Right ventricle myocardium inferior (tissue), 1 donor: Measurements from ENCODE around the gene PACSIN3. TPM values are rescaled to one million over a fixed set of nuclear protein-coding genes. Genes with fewer than 3 reads are reported as not detected.

ENCODE experiments used
- ATAC-seq: fragments of 200-7000 bp; cut with Tn5 transposase; one replicate; pipeline ENCODE4 v1.9.1; 2020; ENCODE audit warnings: mild to moderate bottlenecking, moderate library complexity
- DNase-seq: peaks from one replicate; pipeline ENCODE4 v3.0.0; 2021; ENCODE audit errors: missing footprints
- intact Hi-C: fragments of 100-400 bp; cut with DNase I; formaldehyde crosslinking; loops from one replicate; pipeline ENCODE4 v1.11.0; 2022
- total RNA-seq: library from RNA; stranded (reverse); fragmentation: NEBNext Ultra II Directional; extraction: Animal tissue kit (Norgen Biotek cat#: 25700); gene quantifications from one replicate; pipeline ENCODE4 v1.2.1, GENCODE V29; 2021
- donor health status: DM: no; HTN: yes; CAD: no; lungs with severe emphysema.

The PACSIN3 gene
- total RNA-seq, 1 donor from 2014 or later = 177 TPM

- peak; percentile 65 for ATAC-seq
- intact Hi-C loops = no loop called here
- no peak for DNase-seq
These were observed 24.9 kb downstream of the PACSIN3 start for GRCh38 chr11:47161134-47161854.

- DNase-seq = no peak
- no peak for ATAC-seq
- intact Hi-C loops = no loop called here
These were observed 25.5 kb downstream of the PACSIN3 start for GRCh38 chr11:47160753-47161133.

- DNase-seq (no peak), ATAC-seq (no peak)
- intact Hi-C loops = no loop called here
These were observed 28.0 kb downstream of the PACSIN3 start for GRCh38 chr11:47158242-47158641.

GRCh38 chr11:47157805-47158204, 28.4 kb downstream of the PACSIN3 start:
- intact Hi-C loops = no loop called here
- ATAC-seq (no peak), DNase-seq (no peak)

- no peak for ATAC-seq
- intact Hi-C loops = no loop called here
- DNase-seq = no peak
These were observed 29.3 kb downstream of the PACSIN3 start for GRCh38 chr11:47156951-47157350.

GRCh38 chr11:47156333-47156732, 29.9 kb downstream of the PACSIN3 start:
- DNase-seq = no peak
- intact Hi-C loops = no loop called here
- ATAC-seq = no peak

- ATAC-seq (no peak), DNase-seq (no peak)
- intact Hi-C loops = no loop called here
These were observed 30.4 kb downstream of the PACSIN3 start for GRCh38 chr11:47155879-47156278.

- intact Hi-C loops = no loop called here
- ATAC-seq = no peak
These were observed 31.3 kb downstream of the PACSIN3 start for GRCh38 chr11:47154616-47155570.

GRCh38 chr11:47152953-47153950, 33.0 kb downstream of the PACSIN3 start:
- intact Hi-C loops = loop anchor here (1.0 kb wide), 1 partner anchor 264 kb away; no protein-coding TSS in a partner anchor
- DNase-seq (peak; percentile 79), ATAC-seq (peak; percentile 77)

More at GRCh38 chr11:47154616-47155570, 31.3 kb downstream of the PACSIN3 start:
- no peak for DNase-seq

GRCh38 chr11:47152126-47152952, 33.9 kb downstream of the PACSIN3 start:
- intact Hi-C loops = no loop called here
- peak; percentile 37 for ATAC-seq
- peak; percentile 60 for DNase-seq

- no peak for DNase-seq
- intact Hi-C loops = loop anchor here (5.0 kb wide), 1 partner anchor 212 kb away; the partner anchor contains the start of gene CSTPP1
- ATAC-seq = no peak
These were observed 36.5 kb downstream of the PACSIN3 start for GRCh38 chr11:47149782-47150181.

- intact Hi-C loops = loop anchor here (5.0 kb wide), 1 partner anchor 212 kb away; the partner anchor contains the start of gene CSTPP1
- ATAC-seq = peak; percentile 60
- DNase-seq = peak; percentile 64
These were observed 37.2 kb downstream of the PACSIN3 start for GRCh38 chr11:47148903-47149531.

- ATAC-seq = no peak
- intact Hi-C loops = loop anchor here (5.0 kb wide), 1 partner anchor 211 kb away; the partner anchor contains the start of gene CSTPP1
- no peak for DNase-seq
These were observed 38.0 kb downstream of the PACSIN3 start for GRCh38 chr11:47148270-47148669.

GRCh38 chr11:47147681-47148080, 38.6 kb downstream of the PACSIN3 start:
- intact Hi-C loops = loop anchor here (5.0 kb wide), 1 partner anchor 210 kb away; the partner anchor contains the start of gene CSTPP1
- ATAC-seq = no peak
- DNase-seq = no peak

GRCh38 chr11:47147250-47147649, 39.0 kb downstream of the PACSIN3 start:
- ATAC-seq (no peak), DNase-seq (no peak)
- intact Hi-C loops = loop anchor here (5.0 kb wide), 1 partner anchor 210 kb away; the partner anchor contains the start of gene CSTPP1

- DNase-seq (no peak), ATAC-seq (no peak)
- intact Hi-C loops = no loop called here
These were observed 41.7 kb downstream of the PACSIN3 start for GRCh38 chr11:47144541-47144940.

GRCh38 chr11:47143322-47143721, 42.9 kb downstream of the PACSIN3 start:
- DNase-seq (peak; percentile 67), ATAC-seq (peak; percentile 70)
- intact Hi-C loops = no loop called here
